T follicular helper cell (primary cell): Measurements from ENCODE around the gene C4orf50.

Experiments
- DNase-seq: peaks from one replicate; pipeline ENCODE4 v3.0.0-alpha.2; 2020; ENCODE audit warnings: low read depth
- total RNA-seq, 2 experiments: gene quantifications; one replicate each; lab custom pipeline; 2026; lab: John Stamatoyannopoulos, UW

C4orf50 gene
- total RNA-seq: 0.78 to 3.0 reads per million in 2 experiments

GRCh38 chr4:6018331-6018730 lies at the start of gene C4orf50:
TSS of gene C4orf50 (minus strand) at chr4:6018431.
- DNase-seq: no peak

- no peak for DNase-seq
These were observed 47.8 kb upstream of the C4orf50 start for GRCh38 chr4:6065934-6066590.

- no peak for DNase-seq
These were observed 46.9 kb upstream of the C4orf50 start for GRCh38 chr4:6065166-6065565.

GRCh38 chr4:6064383-6064782 lies 46.2 kb upstream of the C4orf50 start:
- no peak for DNase-seq

- DNase-seq: no peak
These were observed 45.5 kb upstream of the C4orf50 start for GRCh38 chr4:6063684-6064083.

GRCh38 chr4:6062133-6062532 lies 43.9 kb upstream of the C4orf50 start:
- no peak for DNase-seq

- no peak for DNase-seq
These were observed 41.2 kb upstream of the C4orf50 start for GRCh38 chr4:6059375-6059805.

GRCh38 chr4:6058531-6059374 lies 40.5 kb upstream of the C4orf50 start:
- DNase-seq: no peak

- DNase-seq: no peak
These were observed 38.9 kb upstream of the C4orf50 start for GRCh38 chr4:6056976-6057766.

GRCh38 chr4:6055436-6055835 lies 37.2 kb upstream of the C4orf50 start:
- DNase-seq: no peak

- no peak for DNase-seq
These were observed 36.8 kb upstream of the C4orf50 start for GRCh38 chr4:6055030-6055429.

- no peak for DNase-seq
These were observed 36.1 kb upstream of the C4orf50 start for GRCh38 chr4:6054162-6054922.

GRCh38 chr4:6052679-6053078 lies 34.4 kb upstream of the C4orf50 start:
- DNase-seq: no peak

GRCh38 chr4:6050551-6050950 lies 32.3 kb upstream of the C4orf50 start:
- no peak for DNase-seq

GRCh38 chr4:6049985-6050384 lies 31.8 kb upstream of the C4orf50 start:
- no peak for DNase-seq

- no peak for DNase-seq
These were observed 31.0 kb upstream of the C4orf50 start for GRCh38 chr4:6049278-6049677.

GRCh38 chr4:6048537-6048936 lies 30.3 kb upstream of the C4orf50 start:
- DNase-seq: no peak

GRCh38 chr4:6047130-6047673 lies 29.0 kb upstream of the C4orf50 start:
- DNase-seq: no peak

GRCh38 chr4:6046526-6047129 lies 28.4 kb upstream of the C4orf50 start:
- no peak for DNase-seq

GRCh38 chr4:6044805-6045204 lies 26.6 kb upstream of the C4orf50 start:
- DNase-seq: no peak

- no peak for DNase-seq
These were observed 26.0 kb upstream of the C4orf50 start for GRCh38 chr4:6044276-6044675.
